Kidney epithelial cell (primary cell): ENCODE data around the gene ZP2. TPM values are rescaled to one million over a fixed set of nuclear protein-coding genes. Genes with fewer than 3 reads are reported as not detected.
A peak's percentile ranks its signal among the peaks of the same experiment; 100 is the strongest.

Source experiments
- DNase-seq: peaks from one replicate; pipeline ENCODE4 v3.0.0-alpha.2; 2010; ENCODE audit warnings: low read depth
- H3K27me3 ChIP-seq: 2 replicates; pipeline ENCODE4 v1.6.0; 2011; ENCODE audit warnings: low read length; ENCODE audit not compliant: control insufficient read depth, insufficient read depth
- H3K36me3 ChIP-seq: 2 replicates; pipeline ENCODE4 v1.5.1; 2011; ENCODE audit warnings: low read length; ENCODE audit not compliant: control insufficient read depth, insufficient read depth
- H3K4me3 ChIP-seq: 2 replicates; pipeline ENCODE4 v1.5.1; 2011; ENCODE audit warnings: low read depth, mild to moderate bottlenecking, control low read depth, low read length
- total RNA-seq: library from RNA; depleted of rRNA; stranded (reverse); fragments of >200 nt; gene quantifications from 2 replicates; pipeline ENCODE4 v1.2.3, GENCODE V29; 2015
- TF ChIP-seq, protein P1 (sequence below): IDR thresholded peaks from 2 replicates; pipeline ENCODE4 v1.5.1; 2011; ENCODE audit warnings: mild to moderate bottlenecking, moderate library complexity, low read length, control low read depth, inconsistent platforms; ENCODE audit not compliant: insufficient read depth, poor library complexity, severe bottlenecking

Gene ZP2
- total RNA-seq, 1 donor from 2014 or later: not detected

DNA sequence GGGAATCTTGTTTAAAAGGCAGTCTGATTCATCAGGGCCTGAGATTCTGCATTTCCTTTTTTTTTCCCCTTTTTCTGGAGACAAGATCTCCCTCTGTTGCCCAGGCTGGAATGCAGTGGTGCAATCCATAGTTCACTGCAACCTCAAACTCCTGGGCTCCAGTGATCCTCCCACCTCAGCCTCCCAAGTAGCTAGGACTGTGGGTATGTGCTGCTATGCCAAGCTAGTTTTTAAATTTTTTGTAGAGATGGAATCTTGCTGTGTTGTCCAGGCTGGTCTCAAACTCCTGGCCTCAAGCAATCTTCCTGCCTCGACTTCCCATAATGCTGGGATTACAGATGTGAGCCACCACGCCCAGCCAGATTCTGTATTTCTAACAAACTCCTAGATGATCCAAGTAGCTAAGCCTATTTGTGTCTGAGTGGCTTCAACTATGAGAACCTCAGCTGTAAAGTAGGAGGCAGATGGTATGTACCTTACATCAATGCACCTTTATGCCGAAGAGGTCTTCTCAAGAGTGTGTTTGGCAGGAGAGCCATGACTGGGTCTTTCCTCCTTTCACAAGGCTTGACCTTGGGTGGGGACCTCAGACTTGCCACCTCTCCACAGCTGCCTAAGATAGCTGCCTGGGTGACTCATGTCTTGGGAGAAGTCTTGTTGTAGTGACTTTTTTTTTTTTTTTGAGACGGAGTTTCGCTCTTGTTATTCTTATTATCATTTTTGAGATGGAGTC lies 42.0 kb downstream of the ZP2 start:
- no peak for DNase-seq
- Histone ChIP-seq H3K4me3 (no peak overlapping the region), H3K27me3 (no peaks in the 10 kb centered on the region), H3K36me3 (peaks cover 2% of the 10 kb centered on the region)
- TF ChIP-seq, protein P1, sequence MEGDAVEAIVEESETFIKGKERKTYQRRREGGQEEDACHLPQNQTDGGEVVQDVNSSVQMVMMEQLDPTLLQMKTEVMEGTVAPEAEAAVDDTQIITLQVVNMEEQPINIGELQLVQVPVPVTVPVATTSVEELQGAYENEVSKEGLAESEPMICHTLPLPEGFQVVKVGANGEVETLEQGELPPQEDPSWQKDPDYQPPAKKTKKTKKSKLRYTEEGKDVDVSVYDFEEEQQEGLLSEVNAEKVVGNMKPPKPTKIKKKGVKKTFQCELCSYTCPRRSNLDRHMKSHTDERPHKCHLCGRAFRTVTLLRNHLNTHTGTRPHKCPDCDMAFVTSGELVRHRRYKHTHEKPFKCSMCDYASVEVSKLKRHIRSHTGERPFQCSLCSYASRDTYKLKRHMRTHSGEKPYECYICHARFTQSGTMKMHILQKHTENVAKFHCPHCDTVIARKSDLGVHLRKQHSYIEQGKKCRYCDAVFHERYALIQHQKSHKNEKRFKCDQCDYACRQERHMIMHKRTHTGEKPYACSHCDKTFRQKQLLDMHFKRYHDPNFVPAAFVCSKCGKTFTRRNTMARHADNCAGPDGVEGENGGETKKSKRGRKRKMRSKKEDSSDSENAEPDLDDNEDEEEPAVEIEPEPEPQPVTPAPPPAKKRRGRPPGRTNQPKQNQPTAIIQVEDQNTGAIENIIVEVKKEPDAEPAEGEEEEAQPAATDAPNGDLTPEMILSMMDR: no peak

DNA sequence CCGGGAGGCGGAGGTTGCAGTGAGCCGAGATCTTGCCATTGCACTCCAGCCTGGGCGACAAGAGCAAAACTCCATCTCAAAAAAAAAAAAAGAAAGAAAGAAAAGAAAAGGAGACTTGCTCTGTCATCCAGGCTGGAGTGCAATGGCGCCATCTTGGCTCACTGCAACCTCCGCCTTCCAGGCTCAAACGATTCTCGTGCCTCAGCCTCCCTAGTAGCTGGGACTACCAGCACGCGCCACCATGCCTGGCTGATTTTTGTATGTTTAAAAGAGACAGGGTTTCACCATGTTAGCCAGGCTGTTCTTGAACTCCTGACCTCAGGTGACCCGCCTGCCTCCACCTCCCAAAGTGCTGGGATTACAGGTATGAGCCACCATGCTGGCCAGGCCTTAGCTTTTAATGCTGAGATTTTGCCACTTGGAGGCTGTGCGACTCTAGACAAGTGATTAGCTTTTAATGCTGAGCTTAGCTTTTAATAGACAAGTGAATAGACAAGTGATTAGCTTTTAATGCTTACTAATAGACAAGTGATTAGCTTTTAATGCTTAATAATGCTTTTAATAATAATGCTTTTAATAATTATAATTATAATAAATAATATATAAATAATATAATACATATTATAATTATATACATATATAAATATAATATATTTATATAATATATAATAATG lies 43.3 kb downstream of the ZP2 start:
- Histone ChIP-seq H3K27me3 (no peaks in the 10 kb centered on the region), H3K4me3 (no peak overlapping the region), H3K36me3 (peaks cover 2% of the 10 kb centered on the region)
- no peak for DNase-seq
- TF ChIP-seq, protein P1: no peak

DNA sequence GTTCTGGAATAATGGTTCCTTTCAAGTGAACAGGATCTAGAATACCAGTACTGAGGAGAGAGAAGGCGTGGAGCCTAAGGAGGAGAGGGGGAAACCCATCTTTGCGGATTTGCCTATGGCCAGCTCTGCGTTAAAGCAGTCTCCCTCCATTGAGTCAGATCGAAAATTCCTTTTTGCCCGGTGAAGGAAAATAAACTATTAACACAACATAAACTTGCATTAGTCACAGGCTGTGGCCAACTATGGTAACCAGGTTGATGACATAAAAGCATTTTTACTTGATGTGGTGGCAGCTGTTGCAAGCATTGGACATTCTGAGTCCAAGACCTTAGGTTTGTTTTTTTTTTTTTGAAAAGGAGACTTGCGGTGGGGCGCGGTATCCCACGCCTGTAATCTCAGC lies 44.0 kb downstream of the ZP2 start:
- Histone ChIP-seq H3K36me3 (peaks cover 2% of the 10 kb centered on the region), H3K27me3 (no peaks in the 10 kb centered on the region), H3K4me3 (no peak overlapping the region)
- peak; percentile 96 for DNase-seq
- TF ChIP-seq, protein P1: no peak

DNA sequence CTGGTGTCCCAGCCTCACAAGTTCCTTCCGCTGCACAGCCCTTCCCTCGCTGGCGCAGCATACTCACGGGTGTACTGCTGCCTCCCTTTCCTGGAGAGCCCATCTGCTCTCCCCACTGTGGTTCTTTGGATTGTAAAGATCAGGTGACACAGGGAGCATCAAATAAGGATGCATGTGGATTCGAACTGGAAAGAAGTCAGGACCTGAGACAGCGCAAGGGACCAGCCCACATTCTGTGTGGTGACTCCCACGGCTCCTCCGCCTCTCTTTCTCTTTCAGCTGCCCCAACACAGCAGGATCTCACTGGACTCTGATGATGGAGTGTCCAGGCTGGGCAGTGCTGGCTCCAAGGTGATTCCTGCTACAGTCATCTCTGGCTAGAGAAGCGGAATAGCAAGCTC lies 44.8 kb downstream of the ZP2 start:
- DNase-seq: no peak
- Histone ChIP-seq H3K36me3 (peaks cover 2% of the 10 kb centered on the region), H3K27me3 (no peaks in the 10 kb centered on the region), H3K4me3 (no peak overlapping the region)
- TF ChIP-seq, protein P1: no peak

DNA sequence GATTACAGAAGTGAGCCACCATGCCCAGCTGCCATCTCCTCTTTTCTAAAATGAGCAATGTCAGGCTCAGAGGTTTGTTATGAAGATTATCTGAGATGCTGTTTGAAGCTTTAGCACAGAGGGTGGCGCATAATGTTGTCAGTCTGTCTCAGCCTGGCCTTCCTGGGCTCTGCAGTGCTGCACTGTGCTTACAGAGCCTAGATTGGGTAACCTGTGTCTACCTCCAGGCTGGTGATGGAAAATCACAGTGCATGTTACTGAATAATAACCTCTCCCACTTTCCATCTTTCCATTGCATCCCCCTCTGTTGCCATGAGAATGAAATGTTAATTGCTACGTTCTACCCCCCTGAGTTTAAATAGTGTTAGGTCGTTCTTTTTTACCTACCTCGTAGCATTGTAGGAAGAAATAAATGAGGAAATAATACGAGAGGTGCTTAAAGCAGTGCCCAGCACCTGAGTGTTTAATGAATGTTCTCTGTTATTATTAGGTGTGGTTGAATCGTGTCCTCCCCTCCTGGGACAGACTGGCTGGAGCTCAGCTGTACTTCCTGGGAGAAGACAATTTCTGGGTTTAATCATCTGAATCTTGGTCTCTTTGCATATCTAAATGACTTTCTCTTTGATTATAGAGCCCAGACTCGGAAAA lies 46.7 kb downstream of the ZP2 start:
- no peak overlapping the region for H3K4me3 ChIP-seq
- H3K27me3 ChIP-seq: no peaks in the 10 kb centered on the region
- peaks cover 2% of the 10 kb centered on the region for H3K36me3 ChIP-seq
- no peak for DNase-seq
- TF ChIP-seq, protein P1: no peak
